SH-SY5Y (cell line): ENCODE data around the gene STAC.

Source experiments
- GATA2 ChIP-seq: IDR thresholded peaks from 2 replicates; pipeline ENCODE4 v1.6.1; 2011; ENCODE audit warnings: mild to moderate bottlenecking, low read depth, low read length
- GATA3 ChIP-seq: IDR thresholded peaks from 2 replicates; pipeline ENCODE4 v1.6.1; 2011; ENCODE audit warnings: low read depth, mild to moderate bottlenecking, low read length, moderate library complexity

The STAC gene

GRCh38 chr3:36482880-36483279 is 102.6 kb downstream of the STAC start:
- no peak for TF ChIP-seq GATA2
- no peak for TF ChIP-seq GATA3

GRCh38 chr3:36483709-36484108 is 103.4 kb downstream of the STAC start:
- TF ChIP-seq GATA2 (no peak), GATA3 (no peak)

GRCh38 chr3:36484386-36484785 is 104.1 kb downstream of the STAC start:
- TF ChIP-seq GATA3 (no peak), GATA2 (no peak)

GRCh38 chr3:36486009-36486795 is 105.9 kb downstream of the STAC start:
- TF ChIP-seq GATA3: no peak
- TF ChIP-seq GATA2: no peak

DNA sequence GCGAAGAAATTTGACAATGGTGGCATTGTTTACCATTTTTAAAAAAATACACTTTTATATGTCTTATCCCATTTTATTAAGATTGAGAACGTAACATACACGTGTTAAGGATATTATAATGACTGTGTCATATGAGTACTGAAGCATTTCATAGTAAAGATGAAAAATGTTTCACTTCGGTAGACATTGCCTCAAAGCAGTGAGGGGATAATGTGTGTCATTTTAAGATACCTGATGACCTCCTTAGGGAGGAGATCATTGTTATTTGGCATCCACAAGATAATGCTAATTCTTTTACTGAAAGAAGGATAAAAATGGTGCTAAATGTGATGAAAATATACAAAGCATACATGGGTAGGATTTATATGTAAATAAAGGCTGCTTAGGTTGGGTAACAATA is 107.3 kb downstream of the STAC start:
- TF ChIP-seq GATA2 (no peak), GATA3 (no peak)

DNA sequence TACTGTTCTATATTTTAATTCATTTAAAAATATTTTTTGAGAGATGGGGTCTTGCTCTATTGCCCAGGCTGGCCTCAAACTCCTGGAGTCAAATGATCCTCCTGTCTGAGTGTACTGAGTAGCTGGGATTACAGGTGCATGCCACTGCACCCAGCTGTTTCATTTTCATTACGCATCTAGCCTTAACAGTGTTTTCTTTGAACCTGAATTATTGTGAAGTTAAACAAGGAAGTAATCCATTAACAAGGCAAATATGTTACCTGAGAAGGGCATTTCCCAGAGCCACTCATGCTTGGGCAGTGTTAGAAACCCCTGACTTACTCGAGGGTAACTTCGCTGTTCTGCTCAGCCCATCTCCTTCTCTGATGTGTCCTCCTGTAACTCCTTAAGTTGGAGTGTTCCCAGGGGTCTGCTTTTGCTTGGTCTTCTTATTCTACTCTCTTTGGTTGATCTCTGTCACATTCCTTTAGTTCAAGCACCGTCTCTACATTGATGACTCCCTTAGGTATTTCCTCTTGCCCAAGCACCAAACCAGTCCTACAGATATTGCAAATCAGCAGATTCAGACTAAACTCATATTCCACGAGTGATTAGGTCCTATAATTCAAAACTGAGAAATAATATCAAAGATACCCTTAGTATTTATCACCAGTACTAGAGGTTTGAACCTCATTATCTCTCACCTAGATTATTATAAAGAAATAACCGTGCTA is 107.9 kb downstream of the STAC start:
- TF ChIP-seq GATA2 (no peak), GATA3 (no peak)

- no peak for TF ChIP-seq GATA2
- no peak for TF ChIP-seq GATA3
Measured at GRCh38 chr3:36489101-36489500, 108.8 kb downstream of the STAC start.

- TF ChIP-seq GATA2: no peak
- TF ChIP-seq GATA3: no peak
Measured at GRCh38 chr3:36489679-36490425, 109.5 kb downstream of the STAC start.

GRCh38 chr3:36493051-36493450 is 112.7 kb downstream of the STAC start:
- TF ChIP-seq GATA2 (no peak), GATA3 (no peak)

GRCh38 chr3:36494461-36495109 is 114.3 kb downstream of the STAC start:
- TF ChIP-seq GATA3 (no peak), GATA2 (no peak)

- TF ChIP-seq GATA3: no peak
- no peak for TF ChIP-seq GATA2
Measured at GRCh38 chr3:36496684-36497633, 116.7 kb downstream of the STAC start.

- TF ChIP-seq GATA3 (no peak), GATA2 (no peak)
Measured at GRCh38 chr3:36501616-36502015, 121.3 kb downstream of the STAC start.

DNA sequence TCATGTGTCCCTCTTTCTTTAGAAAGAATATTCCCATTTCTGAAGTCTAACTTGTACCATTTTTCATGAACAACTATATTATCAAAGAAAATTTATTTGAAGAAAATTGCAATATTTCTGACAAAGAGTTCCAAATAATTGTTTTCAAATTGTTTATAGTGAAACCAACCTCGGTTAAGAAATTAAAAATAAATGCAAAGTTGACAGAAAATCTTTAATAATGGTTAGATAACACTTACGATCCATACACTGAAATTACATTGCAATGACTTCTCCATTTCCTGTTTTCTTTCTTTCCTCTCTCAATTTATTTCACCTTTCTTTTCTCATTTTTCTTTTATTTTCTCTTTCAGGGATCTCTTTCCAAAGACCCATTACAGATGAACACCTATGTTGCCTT is 125.1 kb downstream of the STAC start:
- TF ChIP-seq GATA2: no peak
- TF ChIP-seq GATA3: no peak
